HUDEP-2 (cell line): Measurements from ENCODE around the gene CALB2.
A peak's percentile ranks its signal among the peaks of the same experiment; 100 is the strongest.
"Not testable (repeated sequence)": the region's sequence is repeated elsewhere in the genome, so short reads cannot be mapped to it uniquely, and the experiment has no call there.

Source experiments
- DNase-seq, 76 experiments: peaks; one replicate each; lab custom pipeline; 2025; ENCODE audit not compliant: unreplicated experiment in 76 of 76; lab: John Stamatoyannopoulos, UW

CALB2 gene, protein sequence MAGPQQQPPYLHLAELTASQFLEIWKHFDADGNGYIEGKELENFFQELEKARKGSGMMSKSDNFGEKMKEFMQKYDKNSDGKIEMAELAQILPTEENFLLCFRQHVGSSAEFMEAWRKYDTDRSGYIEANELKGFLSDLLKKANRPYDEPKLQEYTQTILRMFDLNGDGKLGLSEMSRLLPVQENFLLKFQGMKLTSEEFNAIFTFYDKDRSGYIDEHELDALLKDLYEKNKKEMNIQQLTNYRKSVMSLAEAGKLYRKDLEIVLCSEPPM

DNA sequence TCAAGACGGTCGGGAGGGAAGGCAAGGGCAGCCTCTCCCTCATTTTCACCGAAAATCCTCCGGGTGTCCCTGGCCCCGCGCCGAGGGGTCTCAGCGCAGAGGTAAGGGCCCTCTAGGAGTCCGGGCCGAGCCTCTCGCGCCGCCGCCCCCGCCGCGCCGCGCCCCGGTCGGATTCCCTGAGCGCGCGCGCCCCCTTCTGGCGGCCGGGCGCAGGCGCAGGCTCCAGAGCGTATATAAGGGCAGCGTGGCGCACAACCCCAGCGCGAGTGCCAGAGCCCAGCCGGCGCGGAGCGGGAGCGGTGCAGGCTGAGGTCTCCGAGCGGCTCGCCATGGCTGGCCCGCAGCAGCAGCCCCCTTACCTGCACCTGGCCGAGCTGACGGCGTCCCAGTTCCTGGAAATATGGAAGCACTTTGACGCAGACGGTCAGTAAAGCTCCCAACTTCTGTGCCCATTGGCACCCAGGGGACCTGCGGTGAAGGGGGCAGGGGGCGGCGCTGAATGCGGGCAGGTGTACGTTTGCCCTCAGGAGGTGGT is at the start of gene CALB2:
Gene CALB2, plus strand, starts transcription at position 260 of the 535 bp plus-strand sequence. Its CDS starts 70 bp downstream, at position 330.
- DNase-seq = peak in 53 of 76 experiments; percentile 4 to 71 (median 38)

DNA sequence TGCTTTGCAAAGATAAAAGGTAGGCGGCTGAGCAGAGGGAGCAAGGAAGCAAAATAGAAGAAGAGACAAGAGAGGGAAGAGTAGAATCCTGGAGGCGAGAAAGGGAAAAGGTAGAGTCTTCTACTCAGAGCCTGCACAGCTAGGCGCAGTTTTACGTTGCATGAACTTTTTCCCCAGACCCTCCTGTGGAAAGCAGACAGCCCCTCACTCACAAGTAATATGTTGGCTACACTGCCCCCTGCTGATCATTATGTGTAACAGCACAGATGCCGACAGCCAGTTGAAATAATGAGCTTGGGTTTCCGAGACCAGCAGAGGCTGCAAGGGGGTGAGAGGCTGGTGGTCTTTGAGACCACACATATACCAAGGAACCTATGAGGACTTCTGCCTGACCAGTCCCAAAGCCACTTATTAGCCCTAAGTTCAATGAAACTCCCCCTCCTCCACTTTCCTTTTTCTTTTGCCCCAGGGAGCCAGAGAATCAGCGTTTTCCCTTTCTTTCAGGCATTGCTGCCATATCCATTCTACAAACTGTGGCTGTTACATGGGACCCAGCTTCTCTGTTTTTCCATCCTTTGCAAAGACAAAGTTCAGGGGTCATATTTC is 46.9 kb upstream of the CALB2 start:
- DNase-seq = peak in 7 of 76 experiments; percentile 0 to 11 (median 2)

DNA sequence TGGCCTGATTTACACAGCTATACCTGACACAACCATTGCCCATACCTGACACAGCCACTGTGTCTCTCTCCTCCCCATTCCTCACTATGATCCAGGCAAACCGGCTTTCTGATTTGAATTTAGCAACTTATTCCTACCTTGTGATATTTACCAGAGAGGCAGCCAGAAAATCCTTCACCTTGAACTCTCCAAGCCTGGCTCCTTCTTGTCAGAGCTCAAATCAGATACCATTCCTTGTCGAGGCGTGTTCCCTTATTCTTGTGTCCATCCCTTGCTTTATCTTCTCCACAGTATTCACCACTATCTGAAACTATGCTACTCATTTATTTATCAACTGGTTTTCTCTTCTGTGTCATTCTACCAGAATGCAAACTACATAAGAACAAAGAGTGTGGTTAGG is 44.9 kb upstream of the CALB2 start:
- DNase-seq = not testable (repeated sequence)

DNA sequence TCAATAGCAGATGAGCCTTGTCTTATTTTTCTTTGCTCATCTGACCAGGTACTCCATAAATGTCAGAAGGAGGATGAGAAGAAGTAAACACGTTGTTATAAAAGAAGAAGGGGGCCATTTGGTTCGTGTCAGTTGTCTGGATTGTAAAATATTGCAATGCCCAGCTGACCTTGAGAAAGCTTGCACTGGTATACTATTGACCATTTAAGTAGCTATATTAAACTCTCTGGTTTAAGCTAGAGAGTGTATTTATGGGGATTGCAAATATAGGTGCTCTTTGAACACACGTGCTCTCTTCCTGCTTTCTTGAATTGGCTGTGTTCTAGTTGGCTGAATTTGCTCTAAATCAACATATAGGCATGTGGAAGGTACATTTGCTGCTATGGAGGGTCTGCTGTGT is 43.3 kb upstream of the CALB2 start:
- no peak for DNase-seq

DNA sequence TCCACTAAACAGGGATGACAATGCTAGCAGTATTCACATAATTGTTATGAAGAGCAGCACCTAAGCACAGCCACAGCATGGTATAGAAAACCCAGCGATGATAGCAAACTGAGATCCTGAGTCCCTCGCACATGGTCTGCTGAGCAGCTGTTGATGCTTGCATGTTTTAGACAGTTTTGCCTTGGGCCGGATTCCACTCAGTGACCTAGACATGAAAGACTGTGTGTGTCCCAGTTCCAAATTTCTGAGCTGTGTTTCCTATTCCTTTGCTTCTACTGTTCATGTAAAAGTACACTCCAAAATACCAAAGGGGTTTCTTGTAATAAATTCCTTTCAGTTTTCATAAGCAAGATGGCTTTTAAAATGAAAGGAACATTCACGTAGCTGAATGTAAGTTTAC is 38.5 kb upstream of the CALB2 start:
- no peak for DNase-seq

DNA sequence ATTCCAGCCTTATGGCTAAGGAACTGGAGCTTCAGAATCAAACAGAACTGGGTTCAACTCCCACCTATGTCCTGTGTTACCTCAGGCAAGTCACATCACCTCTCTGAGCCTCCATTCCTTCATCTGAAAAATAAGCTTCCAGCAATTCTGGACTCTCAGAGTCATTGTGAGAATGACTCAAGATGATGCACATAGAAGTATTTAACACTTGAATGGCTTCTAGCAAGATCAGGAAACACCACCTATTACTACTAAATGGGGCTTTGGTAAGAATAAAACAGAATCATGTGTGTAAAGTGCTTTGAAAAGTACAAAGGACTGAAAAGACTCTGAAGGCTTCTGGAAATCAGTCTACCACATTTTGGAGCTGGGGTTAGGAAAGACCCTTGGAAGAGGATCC is 30.8 kb upstream of the CALB2 start:
- DNase-seq = no peak

DNA sequence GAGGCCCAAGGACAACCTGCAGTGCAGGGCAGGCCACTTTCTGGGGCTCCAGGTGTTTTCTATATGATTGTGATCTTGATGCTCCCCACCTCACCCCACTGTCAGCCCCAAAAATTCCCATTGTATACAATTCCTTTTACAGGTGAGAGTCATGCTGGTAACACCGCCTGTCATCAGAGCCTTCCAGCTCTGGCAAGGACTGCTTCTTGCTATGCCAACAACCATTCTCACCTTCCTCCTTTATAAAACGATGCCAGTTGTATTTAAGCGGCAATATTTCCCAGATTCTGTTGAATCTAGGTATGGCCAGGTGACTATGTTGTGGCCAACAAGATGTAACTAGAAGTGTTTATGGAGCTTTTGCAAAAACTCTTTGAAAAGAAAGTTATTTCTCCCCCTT is 30.4 kb upstream of the CALB2 start:
- DNase-seq = no peak

DNA sequence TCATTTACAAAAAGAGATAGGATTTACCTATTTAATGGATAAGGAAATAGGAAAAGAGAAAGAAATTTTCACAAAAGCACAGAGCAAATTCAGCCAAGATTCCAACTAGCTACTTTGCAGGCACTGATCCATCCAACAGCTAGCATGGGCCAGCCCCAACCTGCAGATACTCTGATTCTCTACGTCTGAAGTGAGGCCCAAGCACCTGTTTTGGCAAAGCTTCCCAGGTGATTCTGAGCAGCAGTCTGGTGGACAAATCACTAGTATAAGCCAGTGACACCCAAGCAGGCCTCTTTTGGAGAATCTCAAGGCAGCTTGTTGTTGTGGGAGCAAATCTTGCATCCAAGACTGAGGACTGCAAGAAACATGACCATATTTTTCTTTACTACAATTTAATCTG is 20.9 kb upstream of the CALB2 start:
- DNase-seq = no peak

DNA sequence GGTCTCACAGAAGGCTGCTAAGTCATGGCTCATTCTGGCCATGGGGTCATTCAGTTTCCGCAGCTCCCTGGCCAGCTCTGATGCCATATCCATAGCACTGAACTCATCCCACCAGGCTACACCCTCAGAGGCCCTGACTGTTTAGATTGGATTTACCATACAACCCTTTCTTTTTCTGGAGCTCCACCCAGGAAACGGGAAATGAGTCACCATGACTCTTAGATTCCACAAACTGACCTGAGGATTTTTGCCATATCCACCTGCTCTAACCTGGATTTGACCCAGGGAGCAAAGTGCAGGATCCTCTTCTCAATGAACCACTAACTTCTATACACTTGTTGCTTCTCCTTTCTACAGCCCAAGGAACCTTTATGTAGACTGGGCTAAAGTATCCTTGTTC is 20.3 kb upstream of the CALB2 start:
- DNase-seq = no peak

DNA sequence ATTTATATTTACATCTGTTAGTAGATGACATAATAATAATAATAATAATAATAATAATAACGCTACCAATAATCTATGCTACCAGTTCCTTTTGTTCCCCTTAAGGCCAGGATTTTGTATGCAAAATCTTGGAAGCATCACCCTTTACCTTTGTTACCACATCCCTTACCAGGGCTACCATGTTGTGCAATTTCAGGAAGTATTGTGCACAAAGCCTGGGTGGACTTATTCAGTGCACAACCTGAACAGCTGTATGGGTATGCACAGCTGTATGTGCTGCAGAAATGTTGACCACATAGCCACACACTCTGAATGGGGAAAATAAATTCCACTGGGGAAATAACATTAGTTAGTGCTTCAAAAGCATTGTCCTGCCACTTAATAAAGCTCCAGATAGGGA is 19.9 kb upstream of the CALB2 start:
- DNase-seq = no peak

DNA sequence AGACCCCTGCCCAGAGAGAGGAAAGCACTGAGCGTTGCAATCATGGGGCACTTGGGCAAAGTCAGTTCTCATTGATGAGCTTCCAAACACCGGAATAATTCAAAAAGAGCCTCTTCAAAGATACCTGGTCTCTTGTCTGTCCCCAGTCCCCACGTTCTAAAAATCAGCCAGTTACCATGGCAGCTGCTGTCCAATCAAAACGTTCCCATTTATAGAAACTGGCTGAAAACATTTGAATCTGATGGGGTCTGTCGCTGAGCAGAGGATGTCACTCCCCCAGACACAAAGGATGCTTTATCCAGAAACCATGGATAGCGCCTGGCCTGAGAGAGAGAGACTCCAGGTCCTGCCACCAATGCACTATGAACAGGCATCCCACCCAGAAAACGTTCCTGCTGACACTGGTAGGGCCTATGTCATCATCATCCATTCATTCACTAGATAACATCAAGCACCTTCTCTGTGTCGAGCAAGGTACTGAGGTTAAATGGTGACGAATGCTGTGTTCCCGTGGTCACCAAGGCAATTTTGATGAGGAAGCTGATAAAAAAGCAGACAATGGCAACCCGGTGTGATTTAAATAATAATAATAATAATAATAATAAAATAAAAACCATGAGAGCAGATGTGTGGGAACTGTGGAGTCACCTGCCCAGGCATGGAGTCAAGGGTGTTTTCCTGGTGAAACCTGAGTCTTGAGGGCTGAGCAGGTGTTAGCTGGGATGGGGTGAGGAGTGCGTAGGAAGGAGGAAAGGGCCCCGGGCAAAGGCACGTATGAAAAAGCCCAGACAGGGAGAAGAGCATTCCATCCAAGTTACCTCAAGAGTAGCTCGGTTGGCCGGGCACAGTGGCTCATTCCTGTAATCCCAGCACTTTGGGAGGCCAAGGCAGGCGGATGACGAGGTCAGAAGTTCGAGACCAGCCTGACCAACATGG is 19.0 kb upstream of the CALB2 start:
- no peak for DNase-seq

DNA sequence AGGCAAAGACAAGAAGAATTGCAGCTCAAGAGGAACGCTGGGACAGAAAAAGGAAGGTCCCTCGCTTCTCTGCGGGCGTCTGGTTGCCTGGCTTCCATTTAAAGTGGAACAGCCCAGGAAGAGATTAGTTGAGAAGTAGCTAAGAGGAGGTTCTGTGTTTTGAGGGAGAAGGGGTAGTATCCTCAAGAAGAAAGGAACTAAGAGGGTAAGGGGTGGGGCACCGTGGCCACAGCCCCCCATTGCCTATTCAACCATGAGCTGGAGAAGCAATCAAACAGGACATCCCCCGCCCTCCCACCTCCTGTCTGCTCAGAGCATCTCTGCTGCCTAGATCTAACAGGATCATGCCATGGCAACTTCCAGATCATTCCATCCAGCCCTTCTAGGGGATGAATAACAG is 18.1 kb upstream of the CALB2 start:
- DNase-seq = no peak

DNA sequence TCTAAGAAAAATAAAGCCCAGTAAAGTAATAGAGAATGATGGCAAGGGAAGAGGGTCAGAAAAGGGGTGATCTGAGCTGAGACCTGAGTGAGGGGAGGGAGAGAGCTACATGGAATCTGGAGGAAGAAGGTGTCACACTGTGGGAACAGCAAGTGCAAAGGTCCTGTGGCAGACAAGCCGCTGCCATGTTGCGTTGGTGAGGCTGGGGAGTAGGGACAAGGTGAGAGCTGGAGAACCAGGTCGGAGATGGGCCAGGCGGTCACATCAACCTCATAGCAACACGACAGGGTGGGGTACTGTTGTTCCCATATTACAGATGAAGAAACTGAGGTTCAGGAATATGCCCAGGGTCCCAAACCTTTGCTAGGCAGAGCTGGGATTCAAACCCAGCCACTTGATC is 16.6 kb upstream of the CALB2 start:
- no peak for DNase-seq

DNA sequence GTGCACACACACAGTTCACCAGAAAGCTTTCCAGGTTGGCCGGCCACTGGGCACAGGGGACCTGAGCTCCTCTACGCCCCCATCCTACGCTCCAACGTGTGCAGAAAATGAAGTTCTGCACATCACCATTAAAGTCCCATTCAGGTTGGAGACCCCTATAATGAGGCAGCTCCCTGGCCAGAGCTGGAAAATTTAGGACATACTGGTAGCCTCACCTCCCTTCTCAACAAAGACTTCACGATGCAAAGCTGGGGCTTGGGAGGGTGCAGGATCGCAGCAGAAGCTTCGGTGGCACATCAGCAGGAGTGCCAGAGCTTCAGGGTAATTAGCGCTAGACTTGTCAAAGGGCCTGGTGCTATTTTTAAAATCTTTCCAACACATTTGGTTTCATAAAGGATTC is 15.4 kb upstream of the CALB2 start:
- no peak for DNase-seq

DNA sequence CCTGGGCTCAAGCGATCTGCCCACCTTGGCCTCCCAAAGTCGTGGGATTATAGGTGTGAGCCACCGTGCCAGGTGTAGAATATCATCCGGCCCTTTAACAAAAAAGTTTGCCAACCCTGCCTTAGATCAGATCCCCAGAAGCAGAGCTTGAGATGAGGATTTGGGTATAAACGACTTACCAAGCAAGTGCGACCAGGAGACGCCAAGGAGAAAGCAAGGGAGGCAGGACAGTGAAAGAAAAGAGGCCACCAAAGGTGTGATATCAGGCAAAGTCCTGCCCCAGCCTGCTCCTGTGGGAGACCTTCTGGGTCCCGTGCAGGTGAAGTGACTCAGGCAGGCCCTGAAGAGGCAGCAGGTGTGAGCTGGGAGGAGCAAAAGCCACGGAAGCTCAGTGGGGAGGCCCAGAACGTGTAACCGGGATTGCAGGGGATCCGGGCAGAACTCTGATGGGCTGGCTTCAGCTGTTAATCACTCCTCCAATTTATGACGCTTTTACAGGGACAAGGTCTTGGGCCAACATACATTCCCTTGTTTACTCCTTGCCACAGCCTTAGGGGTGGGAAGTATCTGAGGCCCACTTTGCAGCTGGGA is 14.1 kb upstream of the CALB2 start:
- no peak for DNase-seq

DNA sequence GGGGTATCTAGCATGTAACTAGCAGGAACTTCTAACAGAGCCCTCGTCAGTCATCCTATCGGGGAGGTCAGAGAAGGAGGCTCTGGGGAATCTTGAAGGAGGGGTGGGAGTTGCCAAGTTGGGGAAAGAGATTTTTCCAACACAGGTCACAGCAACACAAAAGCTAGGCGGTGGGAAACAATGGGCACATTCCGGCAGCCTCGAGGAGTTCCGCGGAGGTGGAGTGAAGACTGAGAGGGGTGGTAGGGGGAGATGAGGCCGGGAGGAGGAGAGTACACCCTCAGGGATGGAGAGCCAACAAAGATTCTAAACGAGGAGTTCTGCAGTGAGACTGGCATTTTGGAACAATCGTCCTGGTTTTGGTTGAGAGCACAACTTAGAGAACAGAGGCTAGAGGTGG is 13.5 kb upstream of the CALB2 start:
- DNase-seq = no peak

DNA sequence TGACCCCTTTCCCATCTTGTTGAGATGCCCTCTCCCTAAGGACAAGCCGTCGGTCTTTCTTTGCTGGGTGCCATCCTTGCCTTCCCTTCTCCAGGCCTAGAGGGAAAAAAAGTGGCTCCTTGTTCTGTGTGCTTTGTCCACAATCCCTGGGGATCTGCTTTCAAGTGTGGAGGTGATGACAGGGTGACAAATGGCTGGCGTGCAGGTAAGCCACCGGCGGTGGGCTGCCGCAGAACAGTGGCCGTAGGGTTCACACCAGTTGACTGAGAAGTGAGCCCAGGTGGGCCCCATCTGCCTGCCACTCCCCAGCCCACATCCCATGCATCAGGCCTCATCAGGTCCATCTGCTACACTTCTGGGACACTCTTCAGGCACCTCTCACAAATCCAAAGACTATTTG is 11.4 kb upstream of the CALB2 start:
- no peak for DNase-seq

DNA sequence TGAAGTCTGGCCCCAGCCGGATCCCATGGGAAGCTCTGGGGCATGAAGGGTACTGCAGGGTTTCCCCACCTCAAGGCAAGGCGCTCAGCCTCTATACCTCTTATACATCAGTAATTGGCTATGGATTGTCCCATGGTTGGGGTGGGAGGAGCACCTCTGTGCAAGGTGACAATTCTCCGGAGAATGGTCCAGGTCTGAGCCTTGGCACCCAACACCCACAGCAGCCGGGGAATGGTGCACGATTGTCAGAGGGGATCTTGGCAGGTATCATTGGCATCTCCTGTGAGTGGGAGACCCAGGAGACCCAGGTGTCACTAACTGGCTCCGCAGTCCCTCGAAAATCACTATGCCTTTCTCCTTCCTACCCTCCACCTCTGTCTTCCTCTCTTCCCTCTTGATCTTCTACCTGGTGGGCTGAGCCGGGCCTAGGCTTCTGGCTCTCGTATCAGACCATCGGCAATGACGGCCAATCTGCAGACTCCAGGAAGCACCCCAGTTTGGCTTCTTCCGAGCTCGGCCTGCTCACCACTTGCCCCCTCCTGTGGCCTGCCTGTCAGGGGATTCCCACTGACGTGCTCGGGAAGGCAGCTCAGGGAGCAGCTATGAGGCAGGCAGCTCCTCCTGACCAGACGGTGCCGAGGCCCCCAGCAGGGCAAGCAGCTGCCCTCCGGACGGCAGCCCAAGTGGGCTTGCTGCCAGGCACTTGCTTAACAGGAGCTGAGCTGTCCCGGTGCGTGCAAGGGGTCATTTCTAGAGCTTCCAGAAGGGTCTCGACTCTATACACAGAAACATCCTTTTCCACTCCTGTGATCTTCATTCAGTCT is 10.0 kb upstream of the CALB2 start:
- no peak for DNase-seq

DNA sequence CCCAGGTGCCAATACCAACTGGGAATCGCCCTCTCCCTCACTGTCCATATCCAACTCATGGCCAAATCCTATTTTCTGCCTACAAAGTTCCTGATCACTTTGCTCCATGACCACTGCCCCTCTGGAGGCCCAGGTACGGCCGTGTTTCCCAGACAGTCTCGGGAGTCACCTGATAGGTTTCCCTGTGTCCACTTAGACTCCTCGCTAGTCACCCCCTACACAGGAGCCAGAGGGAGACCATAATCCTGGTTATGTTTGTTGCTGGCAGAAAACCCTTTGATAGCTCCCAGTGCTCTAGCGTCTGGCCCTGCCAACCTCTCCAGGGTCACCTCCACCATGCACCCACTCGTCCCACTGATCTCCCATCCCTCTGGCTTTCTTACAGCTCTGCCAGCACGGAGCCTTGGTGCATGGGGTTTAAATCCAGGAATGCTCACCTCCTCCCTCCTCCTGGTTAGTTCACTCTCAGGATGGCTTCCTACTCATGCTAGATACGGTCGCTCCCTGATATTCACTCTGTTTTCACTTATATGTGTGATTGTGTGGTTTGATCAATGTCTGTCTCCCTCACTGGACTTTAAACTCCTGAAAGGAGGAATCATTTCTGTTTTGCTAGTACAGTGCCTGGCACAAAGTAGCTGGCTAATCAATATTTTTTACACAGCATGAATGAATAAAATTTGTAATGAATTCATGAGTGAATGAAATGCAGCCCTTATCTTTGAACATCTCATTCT is 7.5 kb upstream of the CALB2 start:
- no peak for DNase-seq

DNA sequence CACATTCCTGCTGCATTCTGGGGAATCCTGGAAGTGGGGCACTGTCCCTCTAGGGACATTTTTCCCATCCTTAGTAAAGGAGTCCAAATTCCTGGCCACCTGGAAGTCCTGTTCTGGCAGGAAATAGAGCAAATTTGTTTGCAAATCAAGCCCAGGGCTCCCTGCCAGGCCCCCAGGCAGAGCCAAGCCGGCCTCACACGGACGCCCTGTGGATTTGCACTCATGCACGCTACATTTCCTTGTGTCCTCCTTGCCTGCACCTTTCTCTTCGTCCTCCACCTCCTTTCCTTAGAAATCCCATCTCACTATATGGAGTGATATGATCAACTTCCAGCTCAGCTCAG is 7.0 kb upstream of the CALB2 start:
- DNase-seq = no peak
